Measurements from ENCODE around the gene GAMT.

Gene GAMT

GRCh38 chr19:1429750-1430149 is 28.4 kb upstream of the GAMT start:
- TF ChIP-seq CTCF (IDR thresholded peaks at IDR 0.05; ENCODE audit: low read depth, low read length) = no peak
- Histone ChIP-seq H3K9me3 (ENCODE audit: severe bottlenecking) (no peaks in the 10 kb centered on the region), H3K4me3 (ENCODE audit: low read depth, low read length) (no peak overlapping the region), H3K27me3 (ENCODE audit: insufficient read depth, low read depth, severe bottlenecking) (no peaks in the 10 kb centered on the region), H3K27ac (no peak overlapping the region), H3K36me3 (peaks cover 87% of the 10 kb centered on the region)
- no peak for DNase-seq

- TF ChIP-seq CTCF (IDR thresholded peaks at IDR 0.05; ENCODE audit: low read depth, low read length) = no peak
- peaks cover 83% of the 10 kb centered on the region for H3K36me3 ChIP-seq
These were observed 27.5 kb upstream of the GAMT start for GRCh38 chr19:1428738-1429391.

GRCh38 chr19:1427221-1427920 is 26.0 kb upstream of the GAMT start:
- no peak for TF ChIP-seq CTCF (IDR thresholded peaks at IDR 0.05; ENCODE audit: low read depth, low read length)
- no peaks in the 10 kb centered on the region for H3K27me3 ChIP-seq (ENCODE audit: insufficient read depth, low read depth, severe bottlenecking)
- no peak overlapping the region for H3K27ac ChIP-seq
- no peak for DNase-seq
- no peaks in the 10 kb centered on the region for H3K9me3 ChIP-seq (ENCODE audit: severe bottlenecking)
- H3K36me3 ChIP-seq = peaks cover 83% of the 10 kb centered on the region
- H3K4me3 ChIP-seq (ENCODE audit: low read depth, low read length) = no peak overlapping the region

More at GRCh38 chr19:1428738-1429391, 27.5 kb upstream of the GAMT start:
- H3K4me3 ChIP-seq (ENCODE audit: low read depth, low read length) = no peak overlapping the region
- H3K27me3 ChIP-seq (ENCODE audit: insufficient read depth, low read depth, severe bottlenecking) = no peaks in the 10 kb centered on the region
- no peak for DNase-seq
- no peak overlapping the region for H3K27ac ChIP-seq
- no peaks in the 10 kb centered on the region for H3K9me3 ChIP-seq (ENCODE audit: severe bottlenecking)

GRCh38 chr19:1426736-1427135 is 25.4 kb upstream of the GAMT start:
- H3K9me3 ChIP-seq (ENCODE audit: severe bottlenecking) = no peaks in the 10 kb centered on the region
- no peak overlapping the region for H3K4me3 ChIP-seq (ENCODE audit: low read depth, low read length)
- no peak for TF ChIP-seq CTCF (IDR thresholded peaks at IDR 0.05; ENCODE audit: low read depth, low read length)
- H3K27ac ChIP-seq = no peak overlapping the region
- no peaks in the 10 kb centered on the region for H3K27me3 ChIP-seq (ENCODE audit: insufficient read depth, low read depth, severe bottlenecking)
- no peak for DNase-seq
- peaks cover 83% of the 10 kb centered on the region for H3K36me3 ChIP-seq

GRCh38 chr19:1425902-1426301 is 24.6 kb upstream of the GAMT start:
- DNase-seq = no peak
- no peaks in the 10 kb centered on the region for H3K9me3 ChIP-seq (ENCODE audit: severe bottlenecking)
- no peaks in the 10 kb centered on the region for H3K27me3 ChIP-seq (ENCODE audit: insufficient read depth, low read depth, severe bottlenecking)
- no peak overlapping the region for H3K27ac ChIP-seq
- no peak overlapping the region for H3K4me3 ChIP-seq (ENCODE audit: low read depth, low read length)
- TF ChIP-seq CTCF (IDR thresholded peaks at IDR 0.05; ENCODE audit: low read depth, low read length) = no peak
- H3K36me3 ChIP-seq = peaks cover 85% of the 10 kb centered on the region

Measured in WERI-Rb-1 (cell line).